ENCODE results near the gene CPTP.

DNA sequence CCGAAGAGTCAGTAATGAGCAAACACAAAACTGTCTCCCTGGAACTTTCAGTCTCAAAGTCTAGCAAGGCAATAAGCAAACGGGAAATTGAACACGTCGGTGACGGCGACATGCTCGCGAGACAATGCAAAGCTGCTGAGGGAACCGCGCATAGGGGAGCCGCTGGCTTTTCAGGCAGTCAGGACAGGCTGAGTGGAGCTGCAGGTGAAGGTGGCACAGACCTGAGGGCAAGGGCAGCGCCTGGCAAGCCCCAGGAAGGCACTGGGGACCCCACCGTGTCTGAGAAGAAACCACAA lies 5.0 kb upstream of the CPTP start:
- TF ChIP-seq, protein P1, sequence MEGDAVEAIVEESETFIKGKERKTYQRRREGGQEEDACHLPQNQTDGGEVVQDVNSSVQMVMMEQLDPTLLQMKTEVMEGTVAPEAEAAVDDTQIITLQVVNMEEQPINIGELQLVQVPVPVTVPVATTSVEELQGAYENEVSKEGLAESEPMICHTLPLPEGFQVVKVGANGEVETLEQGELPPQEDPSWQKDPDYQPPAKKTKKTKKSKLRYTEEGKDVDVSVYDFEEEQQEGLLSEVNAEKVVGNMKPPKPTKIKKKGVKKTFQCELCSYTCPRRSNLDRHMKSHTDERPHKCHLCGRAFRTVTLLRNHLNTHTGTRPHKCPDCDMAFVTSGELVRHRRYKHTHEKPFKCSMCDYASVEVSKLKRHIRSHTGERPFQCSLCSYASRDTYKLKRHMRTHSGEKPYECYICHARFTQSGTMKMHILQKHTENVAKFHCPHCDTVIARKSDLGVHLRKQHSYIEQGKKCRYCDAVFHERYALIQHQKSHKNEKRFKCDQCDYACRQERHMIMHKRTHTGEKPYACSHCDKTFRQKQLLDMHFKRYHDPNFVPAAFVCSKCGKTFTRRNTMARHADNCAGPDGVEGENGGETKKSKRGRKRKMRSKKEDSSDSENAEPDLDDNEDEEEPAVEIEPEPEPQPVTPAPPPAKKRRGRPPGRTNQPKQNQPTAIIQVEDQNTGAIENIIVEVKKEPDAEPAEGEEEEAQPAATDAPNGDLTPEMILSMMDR (IDR thresholded peaks at IDR 0.05 in 2 of 3, conservative IDR thresholded peaks at IDR 0.05 in 1 of 3; ENCODE audit: control insufficient read depth in 2 of 3, extremely low read depth in 1 of 3, insufficient read depth in 1 of 3, low read depth in 3 of 3, low read length in 3 of 3), result no peak
- TF ChIP-seq SP1 (IDR thresholded peaks at IDR 0.05; ENCODE audit: low read depth, low read length) (no peak), EP300 (IDR thresholded peaks at IDR 0.05; ENCODE audit: borderline replicate concordance in 1 of 2, control insufficient read depth in 1 of 2, low read depth in 2 of 2, low read length in 2 of 2) (no peak)
- TF ChIP-seq, protein P2, sequence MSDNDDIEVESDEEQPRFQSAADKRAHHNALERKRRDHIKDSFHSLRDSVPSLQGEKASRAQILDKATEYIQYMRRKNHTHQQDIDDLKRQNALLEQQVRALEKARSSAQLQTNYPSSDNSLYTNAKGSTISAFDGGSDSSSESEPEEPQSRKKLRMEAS (IDR thresholded peaks at IDR 0.05; ENCODE audit: low read depth, low read length), result no peak

All from GM12878 (cell line).